ENCODE results near the gene PRKCB. TPM values are rescaled to one million over a fixed set of nuclear protein-coding genes. Genes with fewer than 3 reads are reported as not detected.

PRKCB gene
- total and polyA plus RNA-seq, 4 donors = 1.6 to 9.4 (median 4.0) TPM

- Histone ChIP-seq H3K4me3 (ENCODE audit: low read depth in 1 of 3, low read length in 3 of 3) (no peak overlapping the region), H3K36me3 (ENCODE audit: control insufficient read depth in 4 of 4, insufficient read depth in 3 of 4, low read depth in 1 of 4, low read length in 3 of 4) (no peaks in the 10 kb centered on the region), H3K9ac (ENCODE audit: low read depth in 1 of 2, low read length in 2 of 2) (no peak overlapping the region), H3K9me3 (ENCODE audit: control insufficient read depth in 4 of 4, low read length in 3 of 4) (peaks cover 0 to 5% (median 0%) of the 10 kb centered on the region in 4 donors), H3K27ac (ENCODE audit: low read depth in 1 of 2, low read length in 2 of 2) (no peak overlapping the region), H3K27me3 (ENCODE audit: control insufficient read depth in 4 of 4, insufficient read depth in 4 of 4, low read length in 3 of 4) (peaks cover 0 to 3% (median 0%) of the 10 kb centered on the region in 4 donors), H3K4me1 (ENCODE audit: control insufficient read depth in 4 of 4, insufficient read depth in 4 of 4, low read length in 3 of 4) (no peaks in the 10 kb centered on the region)
- DNase-seq (ENCODE audit: low spot score) = no peak
- WGBS = 43% methylated on average over 12 of the region's 12 CpGs
- TF ChIP-seq RAD21 (IDR thresholded peaks at IDR 0.05) (no peak), JUND (IDR thresholded peaks at IDR 0.05) (no peak), TAF1 (conservative IDR thresholded peaks at IDR 0.05) (no peak), MAX (IDR thresholded peaks at IDR 0.05) (no peak)
These were observed 219.1 kb downstream of the PRKCB start for GRCh38 chr16:24054741-24055491.

GRCh38 chr16:24062270-24062817 lies 226.6 kb downstream of the PRKCB start:
- Histone ChIP-seq H3K4me3 (ENCODE audit: low read depth in 1 of 3, low read length in 3 of 3) (no peak overlapping the region), H3K4me1 (ENCODE audit: control insufficient read depth in 4 of 4, insufficient read depth in 4 of 4, low read length in 3 of 4) (no peaks in the 10 kb centered on the region), H3K36me3 (ENCODE audit: control insufficient read depth in 4 of 4, insufficient read depth in 3 of 4, low read depth in 1 of 4, low read length in 3 of 4) (no peaks in the 10 kb centered on the region), H3K9ac (ENCODE audit: low read depth in 1 of 2, low read length in 2 of 2) (no peak overlapping the region), H3K27ac (ENCODE audit: low read depth in 1 of 2, low read length in 2 of 2) (no peak overlapping the region), H3K9me3 (ENCODE audit: control insufficient read depth in 4 of 4, low read length in 3 of 4) (peaks cover 0 to 5% (median 1%) of the 10 kb centered on the region in 4 donors), H3K27me3 (ENCODE audit: control insufficient read depth in 4 of 4, insufficient read depth in 4 of 4, low read length in 3 of 4) (peaks cover 0 to 5% (median 1%) of the 10 kb centered on the region in 4 donors)
- TF ChIP-seq CTCF (IDR thresholded peaks at IDR 0.05; ENCODE audit: low read depth, low read length, missing input control) (no peak), REST (IDR thresholded peaks at IDR 0.05) (no peak), YY1 (IDR thresholded peaks at IDR 0.05) (no peak), FOXA1 (IDR thresholded peaks at IDR 0.05) (no peak), TAF1 (conservative IDR thresholded peaks at IDR 0.05) (no peak), RXRA (IDR thresholded peaks at IDR 0.05) (no peak), ZBTB33 (IDR thresholded peaks at IDR 0.05) (no peak), HNF4G (IDR thresholded peaks at IDR 0.05) (no peak), NR2F2 (IDR thresholded peaks at IDR 0.05) (no peak), MAX (IDR thresholded peaks at IDR 0.05) (no peak), RAD21 (IDR thresholded peaks at IDR 0.05) (no peak), ATF3 (IDR thresholded peaks at IDR 0.05) (no peak), HNF4A (conservative IDR thresholded peaks at IDR 0.05) (no peak)
- WGBS = 78% methylated on average over 3 of the region's 3 CpGs
- peak; percentile 12 for DNase-seq (ENCODE audit: low spot score)
